ENCODE results near the gene MAP1B.

The MAP1B gene

GRCh38 chr5:72121780-72122445, 14.6 kb downstream of the MAP1B start:
- no peak for TF ChIP-seq CTCF (IDR thresholded peaks at IDR 0.05; ENCODE audit: insufficient read depth, missing control alignments)
- DNase-seq (ENCODE audit: insufficient read length, low spot score), result no peak
- no peak for FAIRE-seq

GRCh38 chr5:72122602-72123001, 15.3 kb downstream of the MAP1B start:
- DNase-seq (ENCODE audit: insufficient read length, low spot score) (no peak), FAIRE-seq (no peak)
- no peak for TF ChIP-seq CTCF (IDR thresholded peaks at IDR 0.05; ENCODE audit: insufficient read depth, missing control alignments)

DNA sequence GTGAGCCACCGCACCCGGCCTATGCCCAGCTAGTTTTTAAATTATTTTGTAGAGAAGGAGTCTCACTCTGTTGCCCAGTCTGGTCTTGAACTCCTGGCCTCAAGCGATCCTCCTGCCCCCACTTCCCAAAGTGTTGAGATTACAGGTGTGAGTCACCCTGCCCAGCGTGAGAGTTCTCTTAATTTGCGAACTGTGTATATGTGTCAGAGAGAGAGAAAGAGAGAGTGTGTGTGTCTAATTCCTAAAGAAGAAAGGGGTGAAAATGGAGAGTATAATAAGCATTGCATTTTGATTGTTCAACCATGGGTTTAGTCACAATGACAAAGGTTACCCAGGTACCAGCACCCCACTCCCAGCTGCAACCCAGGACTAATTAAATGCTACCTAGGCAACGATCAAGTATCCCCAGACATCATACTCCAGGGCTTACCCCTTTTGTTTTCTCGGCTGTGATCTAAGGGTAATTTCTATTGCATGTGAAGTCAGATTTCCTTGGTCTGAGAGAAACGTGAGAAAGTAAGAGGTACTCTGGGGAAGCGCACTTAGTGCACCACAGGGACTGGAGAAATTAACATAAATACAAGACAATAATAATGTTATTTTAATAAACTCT, 16.6 kb downstream of the MAP1B start:
- DNase-seq (ENCODE audit: insufficient read length, low spot score), result no peak
- no peak for TF ChIP-seq CTCF (IDR thresholded peaks at IDR 0.05; ENCODE audit: insufficient read depth, missing control alignments)
- no peak for FAIRE-seq

- DNase-seq (ENCODE audit: insufficient read length, low spot score) (no peak), FAIRE-seq (no peak)
- TF ChIP-seq CTCF (IDR thresholded peaks at IDR 0.05; ENCODE audit: insufficient read depth, missing control alignments), result no peak
Observed at GRCh38 chr5:72125271-72125940, 18.1 kb downstream of the MAP1B start.

DNA sequence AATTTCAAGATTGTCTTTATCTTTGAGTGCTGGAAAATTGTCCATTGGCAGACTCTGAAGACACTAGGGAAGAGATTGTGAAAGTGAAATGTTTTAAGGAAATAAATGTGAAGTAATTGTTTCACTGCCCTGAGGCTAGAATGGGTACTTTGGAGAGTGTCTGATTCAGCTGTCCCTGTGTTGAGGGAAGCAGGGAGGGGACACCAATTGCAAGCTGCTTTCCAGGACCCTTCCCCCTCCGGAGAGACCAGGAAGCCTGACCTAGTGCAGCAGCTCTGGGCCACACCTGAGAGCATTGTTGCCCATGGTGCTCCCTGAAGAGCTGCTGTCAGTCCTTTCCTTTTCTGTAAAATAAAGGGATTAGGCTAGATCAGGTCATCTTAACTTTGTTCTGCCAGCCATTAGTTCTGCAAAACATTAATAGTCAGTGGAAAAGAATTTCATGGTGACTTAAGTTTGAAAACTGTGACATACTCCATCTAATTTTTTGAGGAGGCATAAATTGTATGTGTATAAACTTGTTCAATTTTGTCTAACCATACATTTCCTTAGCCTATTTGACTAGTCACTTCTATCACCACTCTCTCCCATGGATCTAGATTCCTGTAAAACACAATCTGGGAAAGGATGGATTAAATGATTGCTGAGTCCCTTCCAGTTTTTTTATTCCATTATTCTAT, 18.8 kb downstream of the MAP1B start:
- no peak for TF ChIP-seq CTCF (IDR thresholded peaks at IDR 0.05; ENCODE audit: insufficient read depth, missing control alignments)
- DNase-seq (ENCODE audit: insufficient read length, low spot score), result no peak
- peak; percentile 11 for FAIRE-seq

DNA sequence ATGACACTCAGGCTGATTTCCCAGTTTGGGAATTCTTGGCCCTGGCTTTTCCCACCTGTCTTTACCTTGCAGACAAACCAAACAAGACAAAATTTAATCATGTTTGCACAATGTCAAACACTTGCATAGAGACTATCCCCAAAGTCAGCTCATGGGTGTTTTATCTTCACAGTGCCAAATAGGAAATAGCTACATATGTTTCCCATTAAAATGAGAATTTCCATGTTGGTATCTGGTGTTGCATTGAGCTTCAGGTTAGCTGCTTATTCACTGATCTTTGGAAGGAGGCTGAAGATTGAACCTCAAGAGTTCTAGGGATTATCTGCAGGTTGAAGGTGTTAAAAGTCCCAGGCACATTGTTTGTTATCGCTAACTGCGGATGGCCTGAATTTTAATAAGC, 19.5 kb downstream of the MAP1B start:
- no peak for DNase-seq (ENCODE audit: insufficient read length, low spot score)
- no peak for FAIRE-seq
- no peak for TF ChIP-seq CTCF (IDR thresholded peaks at IDR 0.05; ENCODE audit: insufficient read depth, missing control alignments)

Measured in D721Med (cell line).